HL-60 (cell line): ENCODE measurements around the gene ERF.

Source experiments
- GABPA ChIP-seq: IDR thresholded peaks from 2 replicates; pipeline ENCODE4 v1.6.1; 2012; ENCODE audit warnings: low read depth
- POLR2AphosphoS5 ChIP-seq: IDR thresholded peaks from 2 replicates; pipeline ENCODE4 v1.6.1; 2012; ENCODE audit warnings: low read depth
- TF ChIP-seq, protein P1 (sequence below): IDR thresholded peaks from one replicate; pipeline ENCODE4 v1.5.1; 2011; ENCODE audit warnings: low read length, control low read depth, inconsistent platforms; ENCODE audit not compliant: insufficient read depth
- TF ChIP-seq, protein P2 (sequence below): IDR thresholded peaks from 2 replicates; pipeline ENCODE4 v1.6.1; 2012; ENCODE audit warnings: low read depth; ENCODE audit not compliant: insufficient replicate concordance

DNA sequence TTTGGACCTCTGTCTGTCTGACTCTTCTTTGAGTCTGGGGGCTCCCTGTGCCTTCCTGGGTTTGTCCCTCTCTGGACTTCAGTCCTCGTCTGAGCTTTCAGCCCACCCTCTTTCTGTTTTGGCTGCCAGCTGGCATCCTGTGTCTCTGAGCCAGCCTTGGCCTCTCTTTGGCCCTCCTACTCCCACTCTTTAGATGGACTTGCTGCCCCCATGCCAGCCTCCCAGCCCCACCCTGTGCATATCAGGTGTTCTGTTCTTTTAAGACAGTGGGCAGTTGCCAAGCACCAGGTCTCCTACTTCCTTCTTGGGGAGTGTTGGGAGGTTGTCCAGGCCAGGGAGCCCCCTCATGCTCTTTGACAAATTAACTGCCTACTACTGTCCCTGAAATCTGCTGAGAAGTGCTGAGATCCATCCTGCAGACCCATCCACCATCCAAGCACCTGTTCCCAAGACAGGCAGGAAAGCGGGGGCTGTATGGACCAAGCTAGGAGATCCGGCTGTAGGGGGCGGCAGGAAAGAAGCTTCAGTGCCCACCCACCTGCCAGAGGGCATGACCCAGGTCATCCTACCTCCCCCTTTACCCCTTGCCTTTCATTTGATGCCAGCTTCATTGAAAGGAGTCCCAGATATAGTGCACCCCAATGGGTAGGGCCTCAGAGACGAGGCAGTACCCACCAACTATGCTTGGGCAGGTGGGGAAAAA lies 23.7 kb upstream of the ERF start:
- TF ChIP-seq, protein P1, sequence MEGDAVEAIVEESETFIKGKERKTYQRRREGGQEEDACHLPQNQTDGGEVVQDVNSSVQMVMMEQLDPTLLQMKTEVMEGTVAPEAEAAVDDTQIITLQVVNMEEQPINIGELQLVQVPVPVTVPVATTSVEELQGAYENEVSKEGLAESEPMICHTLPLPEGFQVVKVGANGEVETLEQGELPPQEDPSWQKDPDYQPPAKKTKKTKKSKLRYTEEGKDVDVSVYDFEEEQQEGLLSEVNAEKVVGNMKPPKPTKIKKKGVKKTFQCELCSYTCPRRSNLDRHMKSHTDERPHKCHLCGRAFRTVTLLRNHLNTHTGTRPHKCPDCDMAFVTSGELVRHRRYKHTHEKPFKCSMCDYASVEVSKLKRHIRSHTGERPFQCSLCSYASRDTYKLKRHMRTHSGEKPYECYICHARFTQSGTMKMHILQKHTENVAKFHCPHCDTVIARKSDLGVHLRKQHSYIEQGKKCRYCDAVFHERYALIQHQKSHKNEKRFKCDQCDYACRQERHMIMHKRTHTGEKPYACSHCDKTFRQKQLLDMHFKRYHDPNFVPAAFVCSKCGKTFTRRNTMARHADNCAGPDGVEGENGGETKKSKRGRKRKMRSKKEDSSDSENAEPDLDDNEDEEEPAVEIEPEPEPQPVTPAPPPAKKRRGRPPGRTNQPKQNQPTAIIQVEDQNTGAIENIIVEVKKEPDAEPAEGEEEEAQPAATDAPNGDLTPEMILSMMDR = no peak
- TF ChIP-seq, protein P2, sequence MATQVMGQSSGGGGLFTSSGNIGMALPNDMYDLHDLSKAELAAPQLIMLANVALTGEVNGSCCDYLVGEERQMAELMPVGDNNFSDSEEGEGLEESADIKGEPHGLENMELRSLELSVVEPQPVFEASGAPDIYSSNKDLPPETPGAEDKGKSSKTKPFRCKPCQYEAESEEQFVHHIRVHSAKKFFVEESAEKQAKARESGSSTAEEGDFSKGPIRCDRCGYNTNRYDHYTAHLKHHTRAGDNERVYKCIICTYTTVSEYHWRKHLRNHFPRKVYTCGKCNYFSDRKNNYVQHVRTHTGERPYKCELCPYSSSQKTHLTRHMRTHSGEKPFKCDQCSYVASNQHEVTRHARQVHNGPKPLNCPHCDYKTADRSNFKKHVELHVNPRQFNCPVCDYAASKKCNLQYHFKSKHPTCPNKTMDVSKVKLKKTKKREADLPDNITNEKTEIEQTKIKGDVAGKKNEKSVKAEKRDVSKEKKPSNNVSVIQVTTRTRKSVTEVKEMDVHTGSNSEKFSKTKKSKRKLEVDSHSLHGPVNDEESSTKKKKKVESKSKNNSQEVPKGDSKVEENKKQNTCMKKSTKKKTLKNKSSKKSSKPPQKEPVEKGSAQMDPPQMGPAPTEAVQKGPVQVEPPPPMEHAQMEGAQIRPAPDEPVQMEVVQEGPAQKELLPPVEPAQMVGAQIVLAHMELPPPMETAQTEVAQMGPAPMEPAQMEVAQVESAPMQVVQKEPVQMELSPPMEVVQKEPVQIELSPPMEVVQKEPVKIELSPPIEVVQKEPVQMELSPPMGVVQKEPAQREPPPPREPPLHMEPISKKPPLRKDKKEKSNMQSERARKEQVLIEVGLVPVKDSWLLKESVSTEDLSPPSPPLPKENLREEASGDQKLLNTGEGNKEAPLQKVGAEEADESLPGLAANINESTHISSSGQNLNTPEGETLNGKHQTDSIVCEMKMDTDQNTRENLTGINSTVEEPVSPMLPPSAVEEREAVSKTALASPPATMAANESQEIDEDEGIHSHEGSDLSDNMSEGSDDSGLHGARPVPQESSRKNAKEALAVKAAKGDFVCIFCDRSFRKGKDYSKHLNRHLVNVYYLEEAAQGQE = no peak
- TF ChIP-seq GABPA = no peak
- TF ChIP-seq POLR2AphosphoS5 = no peak
